Measurements from ENCODE around the gene ZNRF2.
"Not testable (repeated sequence)": the region's sequence is repeated elsewhere in the genome, so short reads cannot be mapped to it uniquely, and the experiment has no call there.

Gene ZNRF2

DNA sequence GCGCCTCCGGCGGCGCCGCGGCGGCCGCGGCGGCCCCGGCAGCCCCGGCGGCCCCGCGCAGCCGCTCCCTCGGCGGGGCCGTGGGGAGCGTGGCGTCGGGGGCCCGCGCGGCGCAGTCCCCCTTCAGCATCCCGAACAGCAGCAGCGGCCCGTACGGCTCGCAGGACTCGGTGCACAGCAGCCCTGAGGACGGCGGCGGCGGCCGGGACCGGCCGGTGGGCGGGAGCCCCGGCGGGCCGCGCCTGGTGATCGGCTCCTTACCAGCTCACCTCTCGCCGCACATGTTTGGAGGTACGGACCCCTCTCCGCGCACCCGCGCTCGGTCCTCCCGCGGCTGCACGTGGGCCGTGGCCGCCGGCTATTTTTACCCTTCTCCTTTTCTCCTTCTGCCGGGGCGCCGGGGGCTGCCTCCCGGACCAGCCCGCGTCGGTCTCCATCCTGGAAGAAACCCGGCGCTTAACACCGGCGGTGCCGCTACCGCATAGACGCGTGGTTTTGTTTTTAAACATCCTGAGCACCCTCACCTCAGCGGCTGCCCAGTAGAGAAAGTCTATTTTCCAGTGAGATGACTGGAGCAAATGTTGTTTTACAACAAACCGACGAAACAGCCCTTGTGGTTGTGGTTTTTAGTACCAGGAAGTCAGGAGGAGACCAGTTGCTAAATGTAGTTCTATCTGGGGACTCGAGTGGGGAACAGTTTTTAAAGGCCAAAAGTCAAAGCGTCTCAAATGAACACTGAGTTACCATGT lies 1.3 kb downstream of the ZNRF2 start:
- DNase-seq, result peak in 3 of 10 donors; percentile 12 to 85 (median 72)
- intact Hi-C loops (cut with DNase I), result loop anchor here (2.0 to 5.0 kb wide), 3 partner anchors 113 to 598 kb away; partner anchors contain the start of gene GGCT

DNA sequence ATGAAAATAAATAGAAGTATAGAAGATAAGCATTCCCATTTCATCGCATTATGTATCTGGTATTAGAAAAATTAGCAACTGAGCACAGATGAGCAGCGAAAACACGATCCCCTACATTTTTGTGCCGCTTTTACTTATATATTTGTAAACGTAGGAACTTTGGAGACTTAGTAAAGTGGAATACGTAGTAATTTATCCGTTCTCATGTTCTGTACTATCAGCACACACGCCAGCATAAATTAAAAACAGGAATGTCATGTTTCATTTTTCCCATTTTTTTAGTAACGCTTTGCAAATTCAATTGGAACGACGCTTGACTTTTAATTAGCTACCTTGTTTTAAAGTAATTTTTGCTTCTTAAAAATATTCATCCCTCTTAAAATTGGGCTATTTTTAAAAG lies 2.4 kb downstream of the ZNRF2 start:
- DNase-seq, result no peak
- intact Hi-C loops (cut with DNase I), result loop anchor here (5.0 kb wide), 1 partner anchor 599 kb away; no protein-coding TSS in a partner anchor

DNA sequence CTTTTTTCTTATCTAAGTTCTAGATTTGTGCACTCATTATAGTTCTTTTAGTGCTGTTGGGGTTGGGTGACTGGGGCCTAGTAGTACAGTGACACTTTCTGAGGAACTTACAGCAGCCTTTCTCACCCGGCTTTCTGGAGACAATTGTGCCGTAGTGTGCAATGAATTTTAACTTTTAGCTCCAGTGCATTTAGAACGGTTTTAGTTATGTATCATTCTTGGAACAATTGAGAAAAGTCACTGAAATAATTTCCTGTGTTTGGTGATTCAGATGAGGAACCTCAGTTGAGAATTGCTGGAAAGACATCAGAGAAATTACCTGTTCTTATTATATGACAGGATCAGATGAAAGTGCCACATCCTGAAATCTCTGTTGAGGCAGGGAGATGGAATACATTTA lies 3.2 kb downstream of the ZNRF2 start:
- DNase-seq, result not testable (repeated sequence)
- intact Hi-C loops (cut with DNase I), result loop anchor here (5.0 kb wide), 1 partner anchor 600 kb away; no protein-coding TSS in a partner anchor

DNA sequence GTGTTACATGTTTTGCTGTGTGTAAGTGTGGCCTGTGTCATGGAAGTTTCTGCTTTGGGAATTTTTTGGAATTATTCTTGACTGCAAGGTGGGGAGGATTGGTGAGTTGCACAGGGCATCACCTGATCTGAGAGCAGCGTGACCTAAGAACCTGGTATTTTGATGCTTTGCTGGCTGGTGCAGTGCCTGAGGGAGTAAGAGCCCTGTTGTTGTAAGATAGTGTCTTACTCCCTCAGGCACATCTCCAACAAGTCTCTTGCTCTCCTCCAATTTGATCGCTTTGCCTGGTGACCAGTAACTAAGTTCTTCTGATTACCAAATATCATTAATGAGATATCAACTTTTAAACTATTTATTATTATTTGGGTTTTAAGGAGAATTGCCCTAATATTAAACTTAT lies 5.2 kb downstream of the ZNRF2 start:
- DNase-seq, result not testable (repeated sequence)
- intact Hi-C loops (cut with DNase I), result loop anchor here (5.0 kb wide), 1 partner anchor 602 kb away; no protein-coding TSS in a partner anchor

DNA sequence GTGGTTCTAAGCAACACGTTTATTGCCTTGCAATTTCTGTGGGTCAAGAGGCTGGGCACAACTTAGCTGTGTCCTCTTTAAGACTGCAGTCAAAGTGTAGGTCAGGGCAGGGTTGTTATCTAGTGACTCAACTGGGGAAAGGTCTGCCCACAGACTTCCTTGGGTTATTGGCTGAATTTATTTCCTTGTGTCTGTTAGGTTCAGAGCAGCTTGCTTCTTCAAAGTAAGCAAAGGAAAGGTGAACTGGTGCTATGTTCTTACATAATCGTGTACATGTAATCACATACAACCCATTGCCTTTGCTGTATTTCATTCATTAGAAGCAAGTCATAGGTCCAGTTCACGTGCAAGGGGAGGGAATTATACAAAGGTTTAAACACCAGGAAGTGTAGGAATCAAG lies 5.9 kb downstream of the ZNRF2 start:
- intact Hi-C loops (cut with DNase I); DNase-seq: not testable (repeated sequence)

DNA sequence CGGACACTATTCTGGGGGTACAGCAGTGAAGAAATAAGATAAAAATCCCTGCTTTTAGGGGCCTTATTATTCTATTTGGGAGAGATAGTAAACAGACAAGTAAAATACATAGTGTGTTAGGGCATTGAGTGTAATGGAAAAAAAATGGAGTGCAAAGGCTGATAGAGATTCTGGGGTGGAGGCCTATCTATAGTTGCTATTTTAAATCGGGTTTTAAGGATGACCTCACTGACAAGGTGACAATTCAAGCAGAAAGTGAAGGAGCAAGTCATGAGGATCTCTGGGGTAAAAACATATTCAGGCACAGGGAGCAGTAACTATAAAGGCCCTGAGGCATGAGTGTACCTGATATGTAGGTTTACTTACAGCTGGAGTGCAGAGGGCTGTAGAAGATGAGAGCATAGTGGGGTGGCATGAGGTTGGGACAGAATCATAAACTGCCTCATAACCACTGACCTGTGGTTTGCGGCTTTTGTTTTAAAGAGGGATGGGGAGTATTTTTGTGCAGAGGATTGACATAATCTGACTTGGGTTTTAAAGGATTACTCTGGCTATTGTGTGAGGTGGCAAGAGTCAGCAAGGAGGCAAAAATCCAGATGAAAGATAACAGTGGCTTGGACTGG lies 8.1 kb downstream of the ZNRF2 start:
- intact Hi-C loops (cut with DNase I); DNase-seq: not testable (repeated sequence)

DNA sequence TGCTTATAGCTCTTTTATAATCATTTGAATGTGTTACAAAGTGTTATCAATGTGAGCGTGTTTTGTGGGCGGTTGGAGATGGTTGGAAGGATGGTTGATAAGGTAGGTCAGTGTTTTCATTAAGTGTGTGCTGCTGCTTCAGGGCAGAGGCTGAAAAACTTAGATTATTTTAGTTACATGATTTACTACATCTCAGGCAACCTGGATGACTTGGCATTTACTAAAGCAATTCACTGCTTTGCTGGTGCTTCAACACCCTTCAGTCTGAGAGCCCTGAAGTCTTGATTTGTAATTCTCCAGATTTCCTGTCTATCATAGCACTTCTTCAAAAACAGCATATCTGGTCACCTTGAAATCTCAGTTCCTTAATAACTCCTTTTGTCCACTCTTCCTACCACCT lies 11.9 kb downstream of the ZNRF2 start:
- DNase-seq; intact Hi-C loops (cut with DNase I): not testable (repeated sequence)

DNA sequence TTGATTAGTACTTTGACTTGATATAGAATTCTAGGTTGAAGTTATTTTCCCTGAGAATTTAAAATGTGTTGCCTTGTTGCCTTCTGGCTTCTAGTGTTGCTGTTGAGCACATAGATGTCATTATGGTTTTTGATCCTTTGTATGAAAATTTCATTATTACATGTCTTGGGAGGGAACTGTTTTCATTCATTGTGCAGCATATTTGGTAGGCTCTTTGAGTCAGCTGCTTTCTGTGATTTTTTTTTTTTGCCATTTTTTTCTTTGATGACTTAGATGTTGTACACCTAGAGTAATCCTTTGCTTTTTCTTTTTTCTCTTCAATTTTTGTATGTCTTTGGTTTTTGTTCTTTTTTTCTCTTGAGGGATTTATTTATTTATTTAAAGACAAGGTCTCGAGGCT lies 13.1 kb downstream of the ZNRF2 start:
- intact Hi-C loops (cut with DNase I); DNase-seq: not testable (repeated sequence)

DNA sequence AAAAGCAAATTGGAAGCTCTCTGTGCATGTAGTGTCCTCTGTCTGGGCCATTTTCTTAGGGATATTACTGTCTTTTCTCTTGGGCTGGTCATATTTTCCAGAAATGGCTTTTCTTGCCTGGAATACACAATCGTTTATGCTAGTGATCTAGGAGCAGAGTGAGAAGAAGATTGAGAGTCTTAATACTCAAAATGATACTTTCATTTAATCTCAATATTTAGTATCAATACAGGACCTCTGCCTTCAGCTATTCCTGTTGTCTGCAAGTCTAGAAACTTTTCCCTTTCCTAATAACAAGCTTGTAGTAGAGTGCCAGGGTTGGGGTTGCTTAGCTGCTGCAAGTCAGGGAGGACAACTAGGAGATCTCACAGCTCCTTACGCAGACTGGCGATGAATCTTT lies 14.0 kb downstream of the ZNRF2 start:
- intact Hi-C loops (cut with DNase I); DNase-seq: not testable (repeated sequence)

DNA sequence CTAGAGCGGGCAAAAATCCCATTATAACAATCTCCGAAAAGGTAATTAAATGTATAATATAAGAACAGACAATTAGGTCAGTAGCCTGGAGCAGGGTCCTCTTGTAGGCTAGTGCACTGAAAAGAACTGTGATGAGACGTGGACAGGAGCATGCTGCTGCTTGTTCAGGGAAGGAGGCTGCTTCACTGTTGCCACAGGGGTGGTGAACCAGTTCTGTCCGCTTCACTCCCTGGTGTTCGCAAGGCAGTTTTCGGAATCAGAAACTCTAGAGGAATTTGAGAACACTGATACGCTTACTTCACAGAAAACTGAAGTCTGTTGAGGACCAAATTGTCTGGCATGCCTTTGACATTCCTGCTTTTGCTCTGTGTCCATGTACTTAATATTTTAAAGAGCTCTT lies 17.4 kb downstream of the ZNRF2 start:
- intact Hi-C loops (cut with DNase I), result no loop called here

DNA sequence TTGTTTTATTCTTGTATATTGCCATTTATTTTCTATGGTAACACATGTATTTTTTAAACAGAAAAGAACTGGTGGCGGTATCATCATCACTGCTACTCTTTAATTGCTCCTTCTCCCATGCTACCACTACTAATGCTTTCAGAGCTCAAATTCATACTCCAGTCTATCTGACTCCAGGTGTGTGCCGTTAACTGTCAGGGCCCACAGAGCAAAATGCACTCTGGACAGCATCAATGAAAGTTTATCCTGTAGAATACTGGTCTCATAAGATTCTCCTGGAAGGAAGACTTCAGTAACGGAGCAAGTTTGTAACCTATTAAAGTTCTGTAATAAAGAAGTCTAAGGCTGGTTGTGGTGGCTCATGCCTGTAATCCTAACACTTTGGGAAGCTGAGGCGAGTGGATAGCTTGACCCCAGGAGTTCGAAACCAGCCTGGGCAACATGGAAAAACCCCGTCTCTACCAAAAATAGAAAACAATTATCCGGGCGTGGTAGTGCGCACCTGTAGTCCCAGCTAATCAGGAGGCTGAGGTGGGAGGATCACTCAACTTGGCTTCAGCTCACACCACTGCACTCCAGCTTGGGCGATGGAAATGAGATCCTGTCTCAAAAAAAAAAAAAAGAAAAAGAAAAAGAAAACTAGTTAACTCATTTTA lies 18.4 kb downstream of the ZNRF2 start:
- intact Hi-C loops (cut with DNase I), result no loop called here
- DNase-seq, result no peak

More for the DNA sequence above, 17.4 kb downstream of the ZNRF2 start:
- no peak for DNase-seq

DNA sequence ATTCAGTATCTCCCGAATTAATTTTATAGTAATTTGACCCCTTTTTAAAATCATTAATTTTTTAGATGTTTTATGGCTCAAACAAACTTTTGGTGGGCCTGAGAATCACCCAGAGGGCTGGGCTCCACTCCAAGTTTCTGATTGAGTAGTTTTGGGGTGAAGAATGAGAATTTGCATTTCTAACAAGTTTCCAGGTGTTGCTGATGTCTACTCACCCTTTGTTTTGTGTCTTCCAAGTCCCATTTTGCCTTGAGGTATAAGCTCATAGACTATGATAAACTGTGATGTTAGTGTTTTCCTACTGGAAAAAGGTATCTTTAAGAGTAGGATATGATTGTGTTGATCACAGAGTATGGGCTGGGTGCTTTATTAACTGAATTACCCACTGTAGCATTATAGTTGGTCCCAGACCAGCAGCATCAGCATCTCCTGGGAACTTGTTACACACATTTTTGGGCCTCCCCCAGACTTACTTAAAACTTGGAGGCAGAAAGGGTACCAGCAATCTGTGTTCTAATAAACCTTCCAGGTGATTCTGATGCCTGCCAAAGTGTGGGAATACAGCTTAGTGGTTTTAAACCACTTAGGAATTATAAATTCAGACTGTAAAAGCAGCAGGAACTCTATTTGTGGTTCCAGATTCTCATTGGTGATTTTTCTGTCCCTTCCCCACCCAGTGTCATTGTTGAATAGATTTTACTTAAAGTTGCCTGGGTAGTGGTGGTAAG lies 19.1 kb downstream of the ZNRF2 start:
- intact Hi-C loops (cut with DNase I), result no loop called here
- no peak for DNase-seq

DNA sequence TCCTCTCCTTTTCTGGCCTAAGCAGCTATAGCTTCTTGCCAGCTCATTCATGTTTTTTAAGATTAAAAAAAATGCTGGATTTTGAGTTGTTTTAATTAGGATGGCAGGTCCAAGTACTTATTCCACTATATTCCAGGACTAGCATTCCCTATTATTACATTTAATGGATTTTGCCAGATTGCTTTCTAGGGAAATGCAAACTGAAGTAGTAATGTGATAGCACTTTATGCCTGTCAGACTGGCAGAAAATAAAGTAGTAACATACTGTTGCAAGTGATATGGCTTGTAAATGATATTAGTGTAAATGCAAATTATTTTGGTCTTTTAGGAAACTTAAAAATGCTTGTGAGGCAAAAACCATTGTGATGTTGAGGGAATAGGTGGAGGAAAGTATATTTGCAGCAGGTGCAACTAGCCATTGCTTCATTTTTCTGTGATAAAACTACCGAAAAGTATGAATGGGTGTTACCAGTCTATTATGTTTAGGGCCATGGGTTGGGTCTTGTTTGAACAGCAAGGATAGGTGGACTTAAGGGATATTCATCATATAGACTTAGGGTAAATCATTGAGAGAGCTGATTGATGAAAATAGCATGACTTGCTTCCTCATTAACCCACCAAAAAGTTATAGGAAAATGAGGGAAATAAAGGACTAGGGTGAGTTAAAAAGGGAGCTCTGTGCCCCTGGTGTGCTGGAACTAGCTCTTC lies 19.9 kb downstream of the ZNRF2 start:
- intact Hi-C loops (cut with DNase I), result no loop called here
- DNase-seq, result no peak

DNA sequence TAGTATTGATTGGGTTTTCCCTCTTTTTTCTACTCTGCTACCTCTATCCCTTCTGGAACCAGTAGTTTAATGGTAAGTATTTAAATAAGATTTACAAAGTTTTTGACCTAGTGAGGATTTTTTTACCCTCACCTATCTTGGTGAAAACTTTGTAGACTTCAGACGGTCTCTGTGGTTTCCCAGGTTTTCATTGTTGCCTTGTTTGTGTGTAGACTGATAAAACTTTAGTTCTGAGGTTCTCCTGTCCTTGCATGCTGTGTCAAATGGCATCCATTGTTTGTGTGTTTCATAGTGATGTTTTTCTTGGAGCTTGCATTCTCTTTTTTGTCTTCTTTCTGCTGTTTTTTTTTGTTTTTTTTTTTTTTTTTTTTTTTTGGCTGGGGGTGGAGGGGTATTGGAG lies 22.6 kb downstream of the ZNRF2 start:
- intact Hi-C loops (cut with DNase I), result no loop called here
- DNase-seq, result no peak

DNA sequence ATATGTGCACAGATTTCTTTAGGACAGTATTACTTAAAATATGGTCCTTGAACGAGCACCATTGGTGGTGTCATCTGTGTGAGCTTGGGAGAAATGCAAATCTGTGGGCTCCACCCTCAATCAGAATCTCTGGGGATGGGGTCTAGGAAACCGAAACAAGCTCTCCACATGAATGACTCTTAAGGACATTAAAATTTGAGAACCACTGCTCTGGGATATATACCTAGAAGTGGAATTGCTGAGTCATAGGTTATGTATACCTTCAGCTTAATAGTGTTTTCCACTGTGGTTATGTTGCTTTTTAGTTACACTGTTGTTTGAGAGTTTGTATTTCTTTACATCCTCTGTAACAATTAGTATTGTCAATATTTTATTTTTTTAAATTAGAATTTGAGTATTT lies 24.0 kb downstream of the ZNRF2 start:
- DNase-seq, result no peak
- intact Hi-C loops (cut with DNase I), result no loop called here

DNA sequence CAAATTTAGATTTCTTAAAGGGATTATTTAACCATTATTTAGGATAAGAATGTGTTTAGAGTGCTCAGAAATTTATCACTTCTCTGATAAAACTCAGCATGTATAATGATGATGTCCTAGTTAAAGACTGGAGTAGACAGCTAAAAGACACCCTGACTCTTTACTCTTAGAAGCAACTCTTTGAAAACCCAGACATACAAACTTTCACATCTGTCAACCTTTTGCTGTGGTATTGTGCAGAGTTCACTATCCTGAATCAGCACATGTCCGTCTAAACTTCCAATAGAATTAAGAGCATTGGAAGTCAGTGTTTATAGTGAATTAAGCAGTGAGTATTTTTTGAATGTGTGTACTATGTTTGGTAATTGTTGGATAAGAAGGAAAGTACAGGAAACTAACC lies 24.9 kb downstream of the ZNRF2 start:
- intact Hi-C loops (cut with DNase I), result no loop called here
- DNase-seq, result no peak

DNA sequence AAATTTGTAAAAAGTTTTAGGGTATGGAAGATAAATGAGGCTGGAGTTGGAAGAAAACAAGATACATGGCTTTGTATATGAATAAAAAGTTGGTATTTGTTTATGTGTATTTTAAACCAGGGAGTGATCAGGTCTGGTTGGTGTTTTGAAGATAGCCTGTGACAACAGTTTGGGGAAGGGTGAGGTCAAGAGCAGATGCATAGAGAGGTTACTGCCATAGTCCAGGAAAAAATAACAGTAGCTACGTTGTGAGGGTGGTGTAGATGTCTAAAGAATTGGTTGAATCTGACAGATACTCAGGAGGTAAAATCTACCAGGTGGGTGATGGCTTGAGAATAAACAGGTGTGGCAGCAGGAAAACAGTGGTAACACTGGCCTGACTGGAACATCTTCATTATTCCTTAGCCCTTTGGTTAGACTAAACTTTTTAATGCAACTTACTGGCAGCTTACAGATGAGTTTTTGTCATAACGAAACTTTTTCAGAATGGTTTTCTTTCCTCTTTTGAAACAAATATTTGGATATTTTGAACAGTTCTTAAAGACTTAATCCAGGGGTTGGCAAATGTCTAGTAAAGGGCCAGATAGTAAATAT lies 25.5 kb downstream of the ZNRF2 start:
- no peak for DNase-seq
- intact Hi-C loops (cut with DNase I), result no loop called here

DNA sequence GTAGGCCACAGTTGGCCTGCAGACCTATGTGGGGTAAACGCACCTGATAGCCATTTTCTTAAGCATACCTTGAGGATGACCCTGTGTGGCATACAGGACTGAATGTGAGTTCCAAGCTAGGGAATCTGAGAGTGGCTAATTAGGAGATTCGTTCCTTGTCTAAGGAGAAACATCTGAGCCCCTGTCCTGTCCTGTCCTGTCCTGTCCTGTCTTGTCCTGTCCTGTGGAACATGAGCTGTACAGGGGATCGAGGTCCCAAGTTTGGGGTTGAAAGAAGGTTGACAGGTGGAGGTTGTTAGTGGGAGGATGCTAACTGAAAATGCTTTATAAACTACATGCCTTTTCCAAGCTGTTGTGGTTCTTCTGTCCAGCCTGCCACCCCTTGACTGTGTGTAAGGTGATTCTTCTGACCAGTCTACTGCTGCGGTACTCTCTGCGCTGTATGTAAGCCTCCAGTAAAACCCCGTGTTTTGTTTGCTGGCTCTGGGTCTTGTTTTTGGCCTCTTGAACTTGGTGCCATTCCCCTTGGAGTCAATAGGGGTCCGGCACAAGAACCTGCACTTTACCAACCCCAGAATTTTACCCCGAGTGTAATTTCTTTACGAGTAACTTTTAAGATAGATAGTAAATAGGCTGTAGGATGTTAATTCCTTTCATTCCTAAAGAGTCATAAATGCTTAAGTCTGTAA lies 26.4 kb downstream of the ZNRF2 start:
- intact Hi-C loops (cut with DNase I), result no loop called here
- no peak for DNase-seq

DNA sequence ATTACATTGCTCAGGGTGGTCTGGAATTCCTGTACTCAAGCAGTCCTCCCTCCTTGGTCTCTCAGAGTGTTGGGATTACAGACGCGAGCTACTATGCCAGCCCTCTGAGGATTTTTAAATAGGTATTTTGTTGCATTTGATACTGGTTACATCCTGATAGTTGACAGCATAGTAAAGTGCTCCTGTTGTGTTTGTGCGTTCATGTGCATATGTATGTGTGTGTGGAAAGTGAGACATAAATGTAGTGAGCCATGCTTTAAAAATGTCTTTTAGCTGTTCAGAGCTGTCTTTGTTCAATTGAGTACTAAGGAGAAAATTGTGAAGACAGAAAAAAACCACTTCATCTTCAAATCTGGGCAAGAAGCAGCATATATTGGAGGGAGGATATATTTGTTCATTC lies 27.8 kb downstream of the ZNRF2 start:
- intact Hi-C loops (cut with DNase I), result no loop called here

More for the DNA sequence above, 27.8 kb downstream of the ZNRF2 start:
- DNase-seq, result no peak
